NCI-H748 (cell line): Measurements from ENCODE around the gene BRINP1.

Experiments
- DNase-seq: peaks from one replicate; lab custom pipeline; 2025; ENCODE audit not compliant: unreplicated experiment; lab: John Stamatoyannopoulos, UW

Gene BRINP1

GRCh38 chr9:119283078-119283794, 86.0 kb downstream of the BRINP1 start:
- no peak for DNase-seq

GRCh38 chr9:119282476-119283077, 86.7 kb downstream of the BRINP1 start:
- no peak for DNase-seq

GRCh38 chr9:119280740-119281485, 88.3 kb downstream of the BRINP1 start:
- no peak for DNase-seq

- DNase-seq = no peak
These were observed 91.1 kb downstream of the BRINP1 start for GRCh38 chr9:119278171-119278570.

- DNase-seq = no peak
These were observed 95.1 kb downstream of the BRINP1 start for GRCh38 chr9:119273984-119274665.

GRCh38 chr9:119273325-119273904, 95.8 kb downstream of the BRINP1 start:
- no peak for DNase-seq

- no peak for DNase-seq
These were observed 96.6 kb downstream of the BRINP1 start for GRCh38 chr9:119272500-119273211.

GRCh38 chr9:119268985-119269384, 100.2 kb downstream of the BRINP1 start:
- no peak for DNase-seq

GRCh38 chr9:119264165-119264564, 105.1 kb downstream of the BRINP1 start:
- no peak for DNase-seq

GRCh38 chr9:119257592-119257991, 111.6 kb downstream of the BRINP1 start:
- DNase-seq = no peak

- DNase-seq = no peak
These were observed 114.1 kb downstream of the BRINP1 start for GRCh38 chr9:119255116-119255515.

- DNase-seq = no peak
These were observed 116.5 kb downstream of the BRINP1 start for GRCh38 chr9:119252671-119253299.

GRCh38 chr9:119251936-119252335, 117.3 kb downstream of the BRINP1 start:
- DNase-seq = no peak

GRCh38 chr9:119250730-119251129, 118.5 kb downstream of the BRINP1 start:
- no peak for DNase-seq

GRCh38 chr9:119240546-119240945, 128.7 kb downstream of the BRINP1 start:
- DNase-seq = no peak

- DNase-seq = no peak
These were observed 134.6 kb downstream of the BRINP1 start for GRCh38 chr9:119234636-119235035.

GRCh38 chr9:119227422-119227821, 141.8 kb downstream of the BRINP1 start:
- no peak for DNase-seq

- no peak for DNase-seq
These were observed 144.8 kb downstream of the BRINP1 start for GRCh38 chr9:119224431-119224830.

GRCh38 chr9:119221276-119221675, 148.0 kb downstream of the BRINP1 start:
- DNase-seq = no peak

GRCh38 chr9:119218293-119218692, 150.9 kb downstream of the BRINP1 start:
- no peak for DNase-seq
